ENCODE data around the gene ZNF808. TPM values are rescaled to one million over a fixed set of nuclear protein-coding genes. Genes with fewer than 3 reads are reported as not detected.
"Not testable (repeated sequence)": the region's sequence is repeated elsewhere in the genome, so short reads cannot be mapped to it uniquely, and the experiment has no call there.

The ZNF808 gene
- total RNA-seq, 3 donors from 2014 or later (not counting 1 experiment from before 2014, with no cell fraction given): 43.8 to 69.1 (median 49.5) TPM

GRCh38 chr19:52584736-52585440 lies 57.4 kb downstream of the ZNF808 start:
- Histone ChIP-seq H3K36me3 (ENCODE audit: control insufficient read depth, insufficient read depth, low read length) (peaks cover 32% of the 10 kb centered on the region), H3K4me3 (ENCODE audit: low read length) (no peak overlapping the region), H3K9me3 (ENCODE audit: control insufficient read depth, insufficient read depth, low read length) (peaks cover 52% of the 10 kb centered on the region), H3K27ac (ENCODE audit: low read length) (no peak overlapping the region), H3K27me3 (ENCODE audit: control insufficient read depth, insufficient read depth, low read length) (no peaks in the 10 kb centered on the region), H3K4me1 (ENCODE audit: control insufficient read depth, insufficient read depth, low read length) (no peaks in the 10 kb centered on the region)
- ATAC-seq (no peak), DNase-seq (no peak)
- intact Hi-C loops (cut with micrococcal nuclease): no loop called here
- Mint-ChIP-seq H3K4me1 (peaks cover 0 to 5% of the 10 kb centered on the region in 2 donors), H3K27me3 (ENCODE audit: low read depth in 2 of 2) (no peaks in the 10 kb centered on the region), H3K4me3 (no peak overlapping the region), H3K9me3 (peaks cover 2 to 6% of the 10 kb centered on the region in 2 donors), H3K27ac (no peak overlapping the region), H3K36me3 (peaks cover 30% of the 10 kb centered on the region)
- no peak for TF ChIP-seq CTCF (IDR thresholded peaks at IDR 0.05)
- WGBS (ENCODE audit: insufficient coverage): 95% methylated on average over 39 of the region's 39 CpGs

- no peaks in the 10 kb centered on the region for H3K27me3 Mint-ChIP-seq (ENCODE audit: low read depth in 2 of 2)
- ATAC-seq (no peak), DNase-seq (no peak)
- Histone ChIP-seq H3K27ac (ENCODE audit: low read length) (no peak overlapping the region), H3K27me3 (ENCODE audit: control insufficient read depth, insufficient read depth, low read length) (no peaks in the 10 kb centered on the region), H3K4me1 (ENCODE audit: control insufficient read depth, insufficient read depth, low read length) (no peaks in the 10 kb centered on the region), H3K36me3 (ENCODE audit: control insufficient read depth, insufficient read depth, low read length) (peaks cover 28% of the 10 kb centered on the region), H3K9me3 (ENCODE audit: control insufficient read depth, insufficient read depth, low read length) (peaks cover 47% of the 10 kb centered on the region), H3K4me3 (ENCODE audit: low read length) (no peak overlapping the region)
- over 99% methylated on average over 6 of the region's 6 CpGs for WGBS (ENCODE audit: insufficient coverage)
- peaks cover 30% of the 10 kb centered on the region for H3K36me3 Mint-ChIP-seq
- peaks cover 0 to 9% of the 10 kb centered on the region in 2 donors for H3K4me1 Mint-ChIP-seq
- no peak overlapping the region for H3K27ac Mint-ChIP-seq
- intact Hi-C loops (cut with micrococcal nuclease): no loop called here
- no peak overlapping the region for H3K4me3 Mint-ChIP-seq
- peaks cover 2 to 6% of the 10 kb centered on the region in 2 donors for H3K9me3 Mint-ChIP-seq
- no peak for TF ChIP-seq CTCF (IDR thresholded peaks at IDR 0.05)
Measured at GRCh38 chr19:52585604-52586003, 58.1 kb downstream of the ZNF808 start.

GRCh38 chr19:52590728-52591127 lies 63.3 kb downstream of the ZNF808 start:
- no peak for TF ChIP-seq CTCF (IDR thresholded peaks at IDR 0.05)
- Histone ChIP-seq H3K4me1 (ENCODE audit: control insufficient read depth, insufficient read depth, low read length) (no peaks in the 10 kb centered on the region), H3K36me3 (ENCODE audit: control insufficient read depth, insufficient read depth, low read length) (peaks cover 2% of the 10 kb centered on the region), H3K27ac (ENCODE audit: low read length) (no peak overlapping the region), H3K27me3 (ENCODE audit: control insufficient read depth, insufficient read depth, low read length) (no peaks in the 10 kb centered on the region), H3K9me3 (ENCODE audit: control insufficient read depth, insufficient read depth, low read length) (peaks cover 11% of the 10 kb centered on the region), H3K4me3 (ENCODE audit: low read length) (no peak overlapping the region)
- intact Hi-C loops (cut with micrococcal nuclease): no loop called here
- H3K36me3 Mint-ChIP-seq: peaks cover 4% of the 10 kb centered on the region
- DNase-seq (peak in 1 of 2 donors; percentile 28), ATAC-seq (no peak)
- peaks cover 0 to 9% of the 10 kb centered on the region in 2 donors for H3K4me1 Mint-ChIP-seq
- no peaks in the 10 kb centered on the region for H3K27me3 Mint-ChIP-seq (ENCODE audit: low read depth in 2 of 2)
- peak overlapping the region in 1 of 2 donors; percentile 42 for H3K27ac Mint-ChIP-seq
- no peak overlapping the region for H3K4me3 Mint-ChIP-seq
- 97% methylated on average over 4 of the region's 5 CpGs for WGBS (ENCODE audit: insufficient coverage)
- no peaks in the 10 kb centered on the region for H3K9me3 Mint-ChIP-seq

GRCh38 chr19:52592301-52592700 lies 64.8 kb downstream of the ZNF808 start:
- intact Hi-C loops (cut with micrococcal nuclease): no loop called here
- 71% methylated on average over 2 of the region's 3 CpGs for WGBS (ENCODE audit: insufficient coverage)
- Mint-ChIP-seq H3K27ac (no peak overlapping the region), H3K4me1 (peaks cover 0 to 8% of the 10 kb centered on the region in 2 donors), H3K9me3 (peaks cover 0 to 2% of the 10 kb centered on the region in 2 donors), H3K36me3 (peaks cover 20% of the 10 kb centered on the region), H3K4me3 (no peak overlapping the region), H3K27me3 (ENCODE audit: low read depth in 2 of 2) (no peaks in the 10 kb centered on the region)
- Histone ChIP-seq H3K4me3 (ENCODE audit: low read length) (no peak overlapping the region), H3K36me3 (ENCODE audit: control insufficient read depth, insufficient read depth, low read length) (peaks cover 7% of the 10 kb centered on the region), H3K27me3 (ENCODE audit: control insufficient read depth, insufficient read depth, low read length) (no peaks in the 10 kb centered on the region), H3K9me3 (ENCODE audit: control insufficient read depth, insufficient read depth, low read length) (no peaks in the 10 kb centered on the region), H3K4me1 (ENCODE audit: control insufficient read depth, insufficient read depth, low read length) (no peaks in the 10 kb centered on the region), H3K27ac (ENCODE audit: low read length) (no peak overlapping the region)
- DNase-seq (no peak), ATAC-seq (no peak)
- TF ChIP-seq CTCF (IDR thresholded peaks at IDR 0.05): no peak

- H3K9me3 ChIP-seq (ENCODE audit: control insufficient read depth, insufficient read depth, low read length); H3K27ac Mint-ChIP-seq; H3K9me3 Mint-ChIP-seq; H3K27me3 ChIP-seq (ENCODE audit: control insufficient read depth, insufficient read depth, low read length); DNase-seq; intact Hi-C loops (cut with micrococcal nuclease); H3K4me1 Mint-ChIP-seq; H3K27me3 Mint-ChIP-seq (ENCODE audit: low read depth in 2 of 2); H3K4me3 Mint-ChIP-seq; H3K4me1 ChIP-seq (ENCODE audit: control insufficient read depth, insufficient read depth, low read length); H3K36me3 ChIP-seq (ENCODE audit: control insufficient read depth, insufficient read depth, low read length); ATAC-seq; H3K27ac ChIP-seq (ENCODE audit: low read length); H3K4me3 ChIP-seq (ENCODE audit: low read length): not testable (repeated sequence)
- WGBS (ENCODE audit: insufficient coverage): 97% methylated on average over 10 of the region's 25 CpGs
- H3K36me3 Mint-ChIP-seq: peaks cover 21% of the 10 kb centered on the region
Measured at GRCh38 chr19:52593441-52593840, 66.0 kb downstream of the ZNF808 start.
